Fibroblast of lung (primary cell): ENCODE data around the gene FRAT1. TPM values are rescaled to one million over a fixed set of nuclear protein-coding genes. Genes with fewer than 3 reads are reported as not detected.
"Not testable (repeated sequence)": the region's sequence is repeated elsewhere in the genome, so short reads cannot be mapped to it uniquely, and the experiment has no call there.

Source experiments
- DNase-seq, 2 donors: peaks; one replicate each; pipeline versions ENCODE4 v3.0.0 to v3.0.0-alpha.2; 2010; ENCODE audit warnings: low read depth in 2 of 2
- H2AFZ ChIP-seq: 2 replicates; pipeline ENCODE4 v1.5.1; 2012; ENCODE audit warnings: low read length, control low read depth, inconsistent platforms
- H3K27ac ChIP-seq: 2 replicates; pipeline ENCODE4 v1.5.1; 2011; ENCODE audit warnings: low read length, control low read depth; ENCODE audit not compliant: insufficient read depth
- H3K27me3 ChIP-seq: 2 replicates; pipeline ENCODE4 v1.5.1; 2011; ENCODE audit warnings: mild to moderate bottlenecking, low read length; ENCODE audit not compliant: control insufficient read depth, insufficient read depth
- H3K36me3 ChIP-seq: 2 replicates; pipeline ENCODE4 v1.5.1; 2011; ENCODE audit warnings: low read length; ENCODE audit not compliant: control insufficient read depth, insufficient read depth
- H3K4me1 ChIP-seq: 2 replicates; pipeline ENCODE4 v1.5.1; 2011; ENCODE audit warnings: low read length; ENCODE audit not compliant: control insufficient read depth, insufficient read depth; ENCODE audit errors: extremely low read depth
- H3K4me2 ChIP-seq: 2 replicates; pipeline ENCODE4 v1.5.1; 2011; ENCODE audit warnings: low read length, control low read depth; ENCODE audit not compliant: insufficient read depth; ENCODE audit errors: extremely low read depth
- H3K4me3 ChIP-seq, 4 experiments: fragments of 200-600 bp in 1 of 4; sonication (generic) in 1 of 4; replicated peaks in 1 of 4; 2 replicates each; pipeline ENCODE4 v1.5.1; 2011 to 2016; ENCODE audit warnings: low read length in 4 of 4, low read depth in 3 of 4, mild to moderate bottlenecking in 3 of 4, control low read depth in 2 of 4, inconsistent platforms in 1 of 4, mixed read lengths in 1 of 4; ENCODE audit not compliant: insufficient read depth in 1 of 4; ENCODE audit errors: control extremely low read depth in 1 of 4
- H3K79me2 ChIP-seq: 2 replicates; pipeline ENCODE4 v1.5.1; 2012; ENCODE audit warnings: mild to moderate bottlenecking, low read length, inconsistent platforms; ENCODE audit not compliant: control insufficient read depth, insufficient read depth
- H3K9ac ChIP-seq: 2 replicates; pipeline ENCODE4 v1.5.1; 2011; ENCODE audit warnings: mild to moderate bottlenecking, low read length, control low read depth; ENCODE audit not compliant: insufficient read depth
- H3K9me3 ChIP-seq: 2 replicates; pipeline ENCODE4 v1.5.1; 2012; ENCODE audit warnings: low read depth, low read length; ENCODE audit not compliant: control insufficient read depth, insufficient read depth
- H4K20me1 ChIP-seq: 2 replicates; pipeline ENCODE4 v1.5.1; 2011; ENCODE audit warnings: low read length; ENCODE audit not compliant: control insufficient read depth, insufficient read depth; ENCODE audit errors: extremely low read depth
- CTCF ChIP-seq, 2 donors: IDR thresholded peaks in 1 of 2; conservative IDR thresholded peaks in 1 of 2; 1 replicate in 1 of 2; 2 replicates in 1 of 2; pipeline ENCODE4 v1.5.1; 2011 to 2012; ENCODE audit warnings: low read length in 2 of 2, control low read depth in 1 of 2, inconsistent platforms in 1 of 2, low read depth in 1 of 2, mild to moderate bottlenecking in 1 of 2
- EZH2 ChIP-seq: IDR thresholded peaks from 2 replicates; pipeline ENCODE4 v1.5.1; 2012; ENCODE audit warnings: low read length, control low read depth, mild to moderate bottlenecking; ENCODE audit errors: missing control alignments
- polyA plus RNA-seq, 2 donors: library from polyadenylated mRNA; depleted of rRNA in 1 of 2; stranded (reverse) in 1 of 2; unstranded in 1 of 2; fragments of >200 nt; gene quantifications; 2 replicates each; pipeline ENCODE4 v1.2.1, GENCODE V29; 2011 to 2012; ENCODE audit warnings: missing spikeins in 1 of 2
- total RNA-seq: library from RNA; depleted of rRNA; stranded (reverse); fragments of >200 nt; gene quantifications from 2 replicates; pipeline ENCODE4 v1.2.1, GENCODE V29; 2014

FRAT1 gene
- total and polyA plus RNA-seq, 2 donors (not counting 1 experiment from before 2014, with no cell fraction given), result 0.48 to 2.8 TPM

GRCh38 chr10:97338041-97338440 is 19.0 kb downstream of the FRAT1 start:
- no peaks in the 10 kb centered on the region for H3K36me3 ChIP-seq
- H3K4me2 ChIP-seq, result no peak overlapping the region
- H3K27me3 ChIP-seq, result peaks cover 15% of the 10 kb centered on the region
- no peaks in the 10 kb centered on the region for H4K20me1 ChIP-seq
- no peak for DNase-seq
- H3K79me2 ChIP-seq, result peaks cover 3% of the 10 kb centered on the region
- H2AFZ ChIP-seq, result no peak overlapping the region
- no peaks in the 10 kb centered on the region for H3K4me1 ChIP-seq
- H3K9ac ChIP-seq, result no peak overlapping the region
- H3K27ac ChIP-seq, result no peak overlapping the region
- H3K9me3 ChIP-seq, result no peaks in the 10 kb centered on the region
- no peak for TF ChIP-seq CTCF (conservative IDR thresholded peaks at IDR 0.05 in 1 of 2, IDR thresholded peaks at IDR 0.05 in 1 of 2; ENCODE audit: low read depth in 1 of 2, low read length in 2 of 2)
- no peak for TF ChIP-seq EZH2
- H3K4me3 ChIP-seq, result no peak overlapping the region

DNA sequence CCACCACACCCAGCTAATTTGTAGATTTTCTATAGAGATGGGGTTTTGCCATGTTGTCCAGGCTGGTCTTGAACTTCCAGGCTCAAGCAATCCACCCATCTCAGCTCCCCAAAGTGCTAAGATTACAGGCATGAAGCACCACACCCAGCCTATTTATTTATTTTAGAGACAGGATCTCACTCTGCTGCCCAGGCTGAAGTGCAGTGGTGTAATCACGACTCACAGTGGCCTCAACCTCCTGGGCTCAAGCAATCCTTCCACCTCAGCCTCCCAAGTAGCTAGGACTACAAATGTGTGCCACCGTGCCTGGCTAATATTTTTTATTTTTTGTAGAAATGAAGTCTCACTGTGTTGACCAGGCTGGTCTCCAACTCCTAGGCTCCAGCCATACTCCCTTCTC is 22.3 kb downstream of the FRAT1 start:
- Histone ChIP-seq H3K27me3 (peaks cover 10% of the 10 kb centered on the region), H3K4me1 (no peaks in the 10 kb centered on the region), H2AFZ (no peak overlapping the region), H3K4me3 (no peak overlapping the region), H3K9me3 (no peaks in the 10 kb centered on the region), H3K9ac (no peak overlapping the region), H3K36me3 (no peaks in the 10 kb centered on the region), H3K79me2 (no peaks in the 10 kb centered on the region), H4K20me1 (no peaks in the 10 kb centered on the region), H3K4me2 (no peak overlapping the region), H3K27ac (no peak overlapping the region)
- no peak for DNase-seq
- TF ChIP-seq CTCF (conservative IDR thresholded peaks at IDR 0.05 in 1 of 2, IDR thresholded peaks at IDR 0.05 in 1 of 2; ENCODE audit: low read depth in 1 of 2, low read length in 2 of 2) (no peak), EZH2 (no peak)

DNA sequence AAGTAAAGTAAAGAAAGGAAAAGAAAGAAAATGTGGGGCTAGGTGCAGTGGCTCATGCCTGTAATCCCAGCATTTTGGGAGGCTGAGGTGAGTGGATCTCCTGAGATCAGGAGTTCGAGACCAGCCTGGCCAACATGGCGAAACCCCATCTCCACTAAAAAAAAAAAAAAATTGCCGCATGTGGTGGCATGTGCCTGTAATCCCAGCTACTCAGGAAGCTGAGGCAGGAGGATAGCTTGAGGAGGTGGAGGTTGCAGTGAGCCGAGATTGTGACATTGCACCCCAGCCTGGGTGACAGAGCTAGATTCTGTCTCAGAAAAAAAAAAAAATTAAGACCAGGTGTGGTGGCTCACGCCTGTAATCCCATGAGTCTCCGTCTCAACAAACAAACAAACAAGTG is 24.6 kb downstream of the FRAT1 start:
- not testable (repeated sequence) for H3K4me1 ChIP-seq, H3K36me3 ChIP-seq, H3K79me2 ChIP-seq, H3K27ac ChIP-seq, H2AFZ ChIP-seq, H3K4me2 ChIP-seq, H3K27me3 ChIP-seq, H3K9ac ChIP-seq, DNase-seq, H3K9me3 ChIP-seq, H4K20me1 ChIP-seq, H3K4me3 ChIP-seq
